Head of caudate nucleus (tissue), 42 donors: ENCODE results near the gene C1RL.
"Not testable (repeated sequence)": the region's sequence is repeated elsewhere in the genome, so short reads cannot be mapped to it uniquely, and the experiment has no call there.

ENCODE experiments used
- DNase-seq, 42 donors: peaks; one replicate each; pipeline versions ENCODE4 v3.0.0 to v3.0.0-alpha.2; 2020 to 2021; ENCODE audit warnings: mixed read lengths in 7 of 42
- intact Hi-C: fragments of 100-400 bp; cut with DNase I; formaldehyde crosslinking; loops from one replicate; pipeline ENCODE4 v1.15.0; 2022

Gene C1RL

DNA sequence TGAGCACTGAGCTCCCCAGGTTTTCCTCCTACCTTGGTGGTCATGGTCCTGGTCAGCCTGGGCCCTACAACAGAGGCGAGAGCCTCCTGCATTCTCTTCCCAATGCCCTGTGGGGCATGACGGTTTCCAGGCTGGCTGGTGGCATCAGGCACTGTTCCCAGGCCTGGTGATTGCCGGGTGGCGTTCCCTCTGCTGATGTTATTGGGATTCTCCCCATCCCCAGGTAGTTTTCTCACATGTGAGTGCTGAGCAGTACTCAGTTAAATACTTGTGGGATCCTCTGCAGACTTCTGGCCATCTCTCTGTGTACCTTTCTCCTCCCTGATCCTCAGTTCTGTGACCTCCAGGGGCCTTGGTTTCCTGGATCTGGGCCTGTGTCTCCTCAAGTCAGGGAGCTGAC lies 32.5 kb downstream of the C1RL start:
- DNase-seq = no peak
- intact Hi-C loops = no loop called here

DNA sequence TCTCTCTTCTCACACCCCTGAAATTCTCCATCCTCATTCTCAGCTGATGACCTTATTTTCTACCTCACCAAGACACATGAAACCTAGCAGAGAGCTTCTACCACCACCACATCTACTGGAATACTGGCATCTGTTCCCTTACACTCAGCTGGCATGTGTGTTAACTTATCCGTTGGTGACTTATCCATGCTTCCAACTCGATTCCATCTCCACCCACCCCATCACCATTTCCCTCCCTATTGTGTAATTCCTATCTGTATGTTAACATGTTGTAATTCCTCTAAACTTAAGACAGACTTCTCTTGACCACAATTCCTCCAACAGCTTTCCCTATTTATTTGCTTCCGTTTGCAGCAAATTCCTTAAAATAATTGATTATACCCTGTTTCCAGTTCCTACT lies 33.1 kb downstream of the C1RL start:
- no peak for DNase-seq
- intact Hi-C loops = no loop called here

DNA sequence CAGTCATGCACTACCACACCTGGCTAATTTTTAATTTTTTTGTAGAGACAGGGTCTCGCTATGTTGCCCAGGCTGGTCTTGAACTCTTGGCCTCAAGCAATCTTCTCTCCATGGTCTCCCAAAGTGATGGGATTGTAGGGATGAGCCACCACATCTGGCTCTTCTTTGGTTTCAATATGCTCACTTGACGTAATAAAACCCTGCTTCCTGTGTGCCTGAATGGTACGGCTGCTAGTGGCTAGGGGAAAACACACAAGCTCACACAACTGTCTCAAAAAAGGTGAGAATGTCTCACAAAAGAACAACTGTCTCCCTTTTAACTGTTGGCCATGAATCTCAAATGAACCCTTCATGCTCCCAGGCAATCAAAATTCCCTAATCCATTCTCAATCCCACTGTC lies 33.5 kb downstream of the C1RL start:
- intact Hi-C loops = no loop called here

DNA sequence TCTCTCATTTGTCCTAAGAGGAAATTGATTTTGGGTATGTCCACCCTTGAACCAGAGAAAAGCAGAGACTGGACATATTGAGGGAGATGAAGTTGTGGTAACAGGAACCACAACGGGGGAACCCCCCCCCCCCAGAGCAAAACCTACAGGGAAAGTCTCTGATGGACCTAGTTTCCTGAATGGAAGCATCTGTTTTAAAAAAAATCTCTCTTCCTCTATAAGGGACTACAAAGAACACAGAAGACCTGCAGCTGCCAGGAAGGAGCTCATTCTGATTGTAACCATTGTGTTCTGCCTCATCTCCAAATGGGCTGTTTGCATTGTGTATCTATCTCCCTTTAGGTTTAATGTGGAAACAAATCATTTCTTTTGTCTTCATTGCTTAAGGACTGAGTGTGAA lies 35.1 kb downstream of the C1RL start:
- intact Hi-C loops = no loop called here
- no peak for DNase-seq

More for the DNA sequence above, 33.5 kb downstream of the C1RL start:
- no peak for DNase-seq

DNA sequence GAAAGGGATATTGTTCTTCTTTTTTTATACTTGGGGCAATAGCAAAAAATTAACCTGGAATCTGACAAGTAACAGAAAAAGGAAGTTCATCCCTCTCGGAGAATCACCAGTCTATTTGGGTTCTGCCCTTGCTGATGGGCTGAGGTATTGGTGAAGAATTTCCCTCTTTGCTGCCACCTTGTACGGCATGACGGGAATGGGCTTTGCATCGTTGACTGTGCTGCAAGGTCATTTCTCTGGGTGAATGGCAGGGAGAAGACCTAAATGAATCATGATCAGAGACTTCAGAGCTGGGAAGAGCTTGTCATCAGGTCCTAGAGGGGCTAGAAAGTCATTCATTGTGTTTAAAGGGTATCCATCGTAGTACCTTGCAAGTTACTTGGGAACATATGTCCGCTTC lies 36.5 kb downstream of the C1RL start:
- DNase-seq = no peak
- intact Hi-C loops = no loop called here

DNA sequence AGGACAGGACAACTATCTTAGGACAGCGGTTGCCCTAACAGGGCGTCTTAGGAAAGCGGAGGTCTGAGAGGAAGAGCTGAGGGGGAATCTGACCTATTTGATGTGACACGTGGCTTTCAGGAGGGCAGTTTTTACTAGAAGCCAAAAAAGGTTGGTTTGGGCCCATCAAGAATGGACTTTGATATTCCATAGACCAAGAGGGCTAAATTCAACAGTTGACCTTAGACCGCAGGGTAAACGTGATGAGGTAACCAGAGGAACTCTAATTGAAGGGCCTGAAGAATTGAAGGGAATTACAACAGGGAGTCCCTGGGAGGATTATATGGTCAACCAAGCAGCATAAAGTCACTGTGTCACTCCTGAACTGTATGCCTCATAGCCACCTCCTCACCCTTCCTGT lies 37.0 kb downstream of the C1RL start:
- DNase-seq = no peak
- intact Hi-C loops = no loop called here

DNA sequence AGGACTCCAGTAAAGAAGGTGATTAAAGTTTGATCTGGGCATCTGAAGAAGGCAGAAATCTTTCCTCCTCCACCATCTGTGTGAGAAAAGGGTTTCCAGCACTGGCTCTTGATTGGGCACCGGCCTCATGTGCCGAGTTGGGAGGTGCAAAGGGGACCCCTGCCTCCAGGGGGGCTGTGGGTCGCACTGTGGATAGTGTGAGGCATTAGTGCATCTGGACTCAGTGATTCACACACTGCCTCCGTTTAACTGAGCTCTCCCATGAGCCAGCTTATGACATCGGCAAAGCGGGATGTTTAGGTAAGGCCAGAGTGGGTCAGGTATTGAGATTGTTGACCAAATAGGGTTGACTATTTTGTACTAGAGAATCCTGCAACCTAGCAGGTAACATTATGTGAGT lies 39.6 kb downstream of the C1RL start:
- no peak for DNase-seq
- intact Hi-C loops = no loop called here

DNA sequence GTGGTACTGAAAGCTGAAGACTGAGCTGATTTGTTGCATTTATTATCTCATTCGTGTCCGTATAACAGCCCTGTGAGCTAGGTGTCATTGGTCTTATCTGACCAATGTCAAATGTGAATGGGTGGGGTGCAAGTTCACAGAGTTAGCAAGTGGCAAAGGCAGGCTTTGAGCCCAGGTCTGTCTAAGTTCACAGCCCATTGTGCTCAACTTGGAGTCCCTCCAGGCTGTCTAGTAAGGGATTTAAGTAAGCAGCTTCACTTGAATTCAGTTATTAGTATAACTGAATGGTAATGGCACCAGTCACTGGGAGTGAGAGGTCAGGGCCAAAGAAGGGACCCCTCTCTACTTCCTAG lies 40.0 kb downstream of the C1RL start:
- intact Hi-C loops = no loop called here
- no peak for DNase-seq

DNA sequence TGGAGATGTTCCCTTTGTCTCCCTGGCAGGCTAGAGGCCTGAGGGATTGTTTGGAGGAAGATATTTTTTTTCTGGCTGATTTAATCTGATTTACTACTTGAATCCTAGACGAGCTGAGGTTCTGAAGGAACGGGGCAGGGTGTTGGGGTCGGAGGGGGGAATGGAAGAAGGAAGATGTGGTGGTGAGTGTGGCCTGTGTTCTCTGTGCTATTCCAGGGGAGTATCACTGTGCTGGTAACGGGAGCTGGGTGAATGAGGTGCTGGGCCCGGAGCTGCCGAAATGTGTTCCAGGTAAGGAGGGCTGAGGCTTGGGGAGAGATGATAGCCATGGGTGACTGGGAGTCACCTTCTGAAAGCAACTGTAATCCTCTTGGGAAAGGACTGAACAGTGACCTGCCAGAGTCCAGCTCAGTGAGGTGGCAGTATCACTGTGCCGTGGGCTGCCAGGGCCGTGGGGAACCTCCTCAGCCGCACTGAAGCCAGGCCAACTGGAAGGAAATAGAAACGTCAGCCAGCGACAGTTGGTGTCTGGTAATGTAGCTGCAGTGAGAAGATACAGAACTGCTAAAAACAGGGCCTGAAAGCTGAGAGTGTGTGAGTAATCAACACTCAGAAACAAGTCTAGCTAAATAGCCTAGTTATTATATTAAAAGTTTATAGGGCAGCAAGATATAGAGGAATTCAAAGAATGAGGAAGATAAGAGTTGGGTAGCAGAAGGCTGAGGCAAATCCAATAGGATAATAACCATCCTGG lies 40.6 kb downstream of the C1RL start:
- intact Hi-C loops = no loop called here

DNA sequence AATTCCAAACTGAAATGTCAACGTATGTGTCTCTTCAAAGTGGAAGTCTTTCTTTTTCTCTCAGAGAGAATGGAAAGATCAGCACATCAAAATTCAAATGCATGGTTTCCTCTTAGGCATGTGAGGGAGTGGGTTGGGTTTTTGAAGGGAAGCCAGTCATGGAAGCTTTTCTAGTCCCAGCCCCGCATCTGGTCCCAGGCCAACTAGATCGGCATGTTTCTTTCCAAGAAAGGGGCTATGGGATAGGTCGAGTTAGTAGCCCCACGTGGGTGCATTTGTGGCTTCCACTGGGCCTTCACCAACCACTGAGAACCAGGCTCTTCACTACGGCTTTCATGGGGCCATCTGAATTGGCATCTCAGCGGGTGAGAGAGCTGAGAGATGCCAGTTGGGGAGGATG lies 41.9 kb downstream of the C1RL start:
- intact Hi-C loops = no loop called here
- DNase-seq = no peak

More for the DNA sequence above, 40.6 kb downstream of the C1RL start:
- DNase-seq = no peak

DNA sequence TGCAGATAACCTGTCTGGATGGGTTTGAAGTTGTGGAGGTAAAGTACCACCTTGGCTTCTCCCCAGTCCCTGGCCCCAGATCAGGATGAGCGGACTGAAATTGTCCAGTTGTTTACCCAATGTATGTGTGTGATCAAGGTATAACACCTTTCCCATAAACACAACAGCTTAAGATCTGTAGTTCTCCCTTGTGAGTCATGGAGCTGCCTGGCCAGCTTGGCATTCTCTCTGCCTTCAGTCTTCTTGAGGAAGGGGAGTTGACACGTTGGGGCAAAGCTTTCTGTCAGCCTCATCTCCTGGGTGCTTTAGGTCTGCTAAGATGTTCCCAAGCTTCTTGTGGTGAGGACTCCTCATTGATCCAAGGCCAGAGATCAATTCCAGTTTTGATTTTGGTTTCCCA lies 42.4 kb downstream of the C1RL start:
- no peak for DNase-seq
- intact Hi-C loops = no loop called here

DNA sequence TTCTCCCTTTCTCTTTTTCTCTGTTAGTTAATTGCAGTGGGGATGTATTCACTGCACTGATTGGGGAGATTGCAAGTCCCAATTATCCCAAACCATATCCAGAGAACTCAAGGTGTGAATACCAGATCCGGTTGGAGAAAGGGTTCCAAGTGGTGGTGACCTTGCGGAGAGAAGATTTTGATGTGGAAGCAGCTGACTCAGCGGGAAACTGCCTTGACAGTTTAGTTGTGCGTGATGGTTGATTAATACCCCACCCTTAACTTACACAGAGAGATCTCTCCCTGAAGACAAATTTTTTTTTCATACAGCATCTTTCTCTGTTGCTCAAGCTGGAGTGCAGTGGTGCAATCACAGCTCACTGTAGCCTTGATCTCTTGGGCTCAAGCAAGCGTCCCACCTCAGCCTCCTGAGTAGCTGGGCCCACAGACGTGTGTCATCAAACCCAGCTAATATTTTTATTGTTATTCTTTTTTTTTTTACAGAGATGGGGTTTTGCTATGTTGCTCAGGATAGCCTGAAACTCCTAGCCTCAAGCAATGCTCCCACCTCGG lies 43.9 kb downstream of the C1RL start:
- DNase-seq = no peak

DNA sequence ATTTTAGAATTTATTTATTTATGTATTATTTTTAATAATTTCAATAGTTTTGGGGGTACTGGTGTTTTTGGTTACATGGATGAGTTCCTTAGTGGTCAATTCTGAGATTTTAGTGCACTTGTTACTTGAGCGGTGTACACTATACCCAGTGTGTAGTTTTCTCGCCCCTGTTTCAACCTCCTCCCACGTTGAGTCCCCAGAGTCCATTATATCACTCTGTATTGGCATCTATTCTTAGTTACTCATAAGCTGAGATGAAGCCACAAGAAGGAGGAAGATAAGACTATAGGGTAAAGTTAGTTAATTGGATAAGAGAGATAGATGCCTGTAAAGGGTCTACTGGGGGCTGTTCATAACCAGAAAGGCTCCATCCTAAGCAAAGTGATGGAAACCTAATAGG lies 44.5 kb downstream of the C1RL start:
- intact Hi-C loops = no loop called here
- no peak for DNase-seq

More for the DNA sequence above, 43.9 kb downstream of the C1RL start:
- intact Hi-C loops = no loop called here

DNA sequence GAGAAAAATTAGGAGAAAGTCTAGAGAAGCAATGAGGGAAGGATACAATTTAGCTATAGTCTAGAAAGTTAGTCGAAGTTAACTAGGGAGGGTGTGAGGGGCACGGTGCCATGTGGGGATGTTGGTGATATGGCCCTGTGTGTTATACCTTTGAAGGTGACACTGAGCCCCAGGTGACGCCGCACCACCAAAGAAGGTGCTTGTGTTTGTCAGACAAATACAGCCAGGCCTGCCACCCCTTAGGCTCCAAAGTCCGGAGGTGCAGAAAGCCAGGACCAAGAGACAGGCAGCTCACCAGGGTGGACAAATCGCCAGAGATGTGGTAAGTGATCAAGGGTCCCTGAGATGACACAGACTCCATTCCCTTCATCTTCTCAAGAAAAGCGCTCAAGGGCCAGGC lies 47.4 kb downstream of the C1RL start:
- DNase-seq = no peak
- intact Hi-C loops = no loop called here

DNA sequence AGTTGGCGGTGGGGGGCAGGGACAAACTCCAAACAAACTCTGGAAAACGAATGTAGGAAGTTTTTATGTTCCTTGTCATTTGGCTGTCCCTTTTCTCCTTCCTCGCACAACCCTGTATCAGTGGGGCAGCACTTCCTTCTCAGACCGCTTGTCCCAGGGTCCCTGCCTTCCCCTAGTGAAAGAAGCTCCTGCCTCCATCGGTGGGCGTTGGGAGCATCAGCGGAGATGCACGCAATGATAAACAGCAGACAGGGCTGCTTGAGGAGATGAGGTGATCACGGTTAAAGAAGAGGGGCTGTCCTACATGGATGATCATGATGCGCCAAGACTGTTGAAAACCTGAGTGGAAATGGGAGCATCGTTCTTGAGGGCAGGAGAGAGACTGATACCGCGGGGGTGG lies 47.9 kb downstream of the C1RL start:
- intact Hi-C loops = no loop called here
- no peak for DNase-seq

DNA sequence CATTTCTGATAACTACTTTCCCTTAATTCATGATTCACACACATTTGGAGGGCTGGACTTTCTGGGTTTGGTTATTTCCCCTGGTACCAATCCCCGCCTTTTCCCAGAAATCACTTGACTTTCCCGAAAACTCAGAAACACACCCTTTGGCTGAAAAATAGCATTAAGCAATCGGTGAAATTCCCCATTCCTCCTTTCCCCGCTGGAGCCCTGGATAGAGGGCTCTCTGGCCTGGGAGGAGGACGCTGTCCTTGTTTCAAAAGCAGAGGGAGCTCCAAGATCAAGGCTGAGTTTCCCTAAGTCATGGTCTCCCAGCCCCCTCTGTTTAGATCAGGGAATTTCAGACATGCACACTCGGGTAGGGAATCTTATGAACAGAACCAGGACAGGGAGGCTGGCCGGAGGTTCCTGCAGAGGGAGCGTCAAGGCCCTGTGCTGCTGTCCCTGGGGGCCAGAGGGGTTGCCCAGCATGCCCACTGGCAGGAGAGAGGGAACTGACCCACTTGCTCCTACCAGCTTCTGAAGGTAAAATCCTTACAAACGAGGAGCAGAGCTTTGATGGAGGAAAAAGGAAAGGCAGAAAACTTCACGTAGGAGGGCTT lies 48.6 kb downstream of the C1RL start, which contains the start of gene C1S:
Gene C1S, plus strand, starts transcription at position 366 of the 602 bp plus-strand sequence. CDS start 1,195 bp downstream, outside the sequence.
- peak in 16 of 42 donors; percentile 3 to 64 (median 20) for DNase-seq
- intact Hi-C loops = no loop called here

DNA sequence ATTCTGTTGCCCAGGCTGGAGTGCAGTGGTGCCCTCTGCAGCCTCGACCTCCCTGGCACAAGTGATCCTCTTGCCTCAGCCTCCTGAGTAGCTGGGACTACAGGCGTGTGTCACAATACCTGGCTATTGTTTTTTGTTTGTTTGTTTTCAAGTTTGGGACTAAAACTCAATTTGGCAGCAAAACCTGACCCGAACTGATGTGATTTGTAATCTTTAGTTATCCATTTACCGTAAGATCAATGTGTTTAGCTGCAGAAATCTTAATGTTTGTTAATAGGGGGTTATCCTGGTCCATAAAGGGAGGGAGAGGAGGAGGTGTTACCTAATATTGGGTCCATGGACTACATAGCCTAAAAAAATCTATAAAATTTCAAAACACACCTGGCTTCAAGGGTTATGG lies 49.2 kb downstream of the C1RL start:
- no peak for DNase-seq
- intact Hi-C loops = no loop called here

DNA sequence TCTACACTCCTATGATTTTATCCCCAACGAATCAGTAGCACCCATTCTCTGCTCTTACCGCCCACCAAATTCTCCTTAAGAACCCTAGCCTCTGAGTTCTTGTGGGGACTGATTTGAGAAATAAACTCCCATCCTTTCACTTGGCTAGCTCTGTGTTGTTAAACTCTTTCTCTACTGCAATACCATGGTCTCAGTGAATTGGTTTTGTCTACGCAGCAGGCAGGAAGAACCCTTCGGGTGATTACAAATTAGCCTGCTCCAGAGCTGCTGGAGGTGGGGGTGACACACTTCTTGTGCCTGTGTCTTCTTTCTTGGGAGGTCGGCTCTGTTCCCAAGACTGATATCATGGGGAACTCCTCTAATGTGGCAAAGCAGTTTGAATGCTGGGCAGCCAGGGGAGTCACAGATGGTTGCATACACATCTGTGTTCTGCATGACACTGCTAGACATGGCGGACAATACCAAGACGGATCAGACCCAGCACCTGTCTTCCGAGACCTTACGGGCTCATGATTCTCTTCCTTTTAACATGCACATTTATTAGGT lies 50.1 kb downstream of the C1RL start:
- no peak for DNase-seq
- intact Hi-C loops = no loop called here

DNA sequence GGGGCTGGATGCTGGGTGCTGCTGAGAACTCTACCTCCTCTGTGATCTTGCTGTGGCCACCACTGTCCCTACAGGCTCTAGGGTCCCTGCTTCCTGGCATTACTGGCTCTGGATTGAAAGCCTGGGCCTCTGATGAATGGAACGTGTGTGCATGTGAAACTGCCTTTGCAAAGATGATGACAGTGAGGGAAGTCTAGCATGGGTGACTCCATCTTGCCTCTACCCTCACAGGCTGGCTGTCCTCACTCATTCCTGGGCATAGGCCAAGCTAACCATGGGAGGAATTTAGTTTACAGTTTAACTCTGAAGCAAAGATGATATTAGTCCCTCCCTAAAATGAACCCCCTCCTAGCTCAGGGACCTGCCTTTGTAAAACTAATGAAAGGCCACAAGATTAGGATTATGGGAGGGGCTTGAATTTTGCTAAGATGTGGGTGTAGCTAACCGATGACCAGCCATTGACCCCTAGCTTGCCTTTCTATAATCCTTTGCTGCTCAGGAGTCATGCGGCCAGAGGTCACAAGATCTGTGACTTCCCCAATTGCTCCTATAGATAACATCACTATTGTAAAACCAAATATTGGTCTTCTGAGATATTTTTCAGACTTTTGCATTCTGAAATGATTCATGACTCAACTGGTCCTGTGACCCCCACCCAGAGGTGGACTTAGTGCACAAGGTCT lies 50.7 kb downstream of the C1RL start:
- DNase-seq = no peak
- intact Hi-C loops = no loop called here

DNA sequence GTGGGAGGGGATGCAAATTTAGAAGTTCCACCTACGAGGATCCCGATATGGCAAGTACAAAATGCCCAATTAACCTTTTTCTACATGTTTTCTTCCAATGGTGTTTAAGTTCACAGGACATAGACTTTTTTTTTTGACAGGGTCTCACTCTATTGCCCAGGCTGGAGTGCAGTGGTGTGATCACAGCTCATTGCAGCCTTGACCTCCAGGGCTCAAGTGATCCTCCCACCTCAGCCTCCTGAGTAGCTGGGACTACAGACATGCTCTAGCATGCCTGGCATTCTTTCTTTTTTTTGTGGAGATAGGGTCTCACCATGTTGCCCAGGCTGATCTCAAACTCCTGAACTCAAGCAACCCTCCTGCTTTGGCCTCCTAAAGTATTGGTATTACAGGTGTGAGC lies 53.3 kb downstream of the C1RL start:
- intact Hi-C loops, DNase-seq: not testable (repeated sequence)
